AG10803 (cell line): ENCODE measurements around the gene SLC2A13.
"Not testable (repeated sequence)": the region's sequence is repeated elsewhere in the genome, so short reads cannot be mapped to it uniquely, and the experiment has no call there.

Source experiments
- DNase-seq: peaks from one replicate; pipeline ENCODE4 v3.0.0; 2010; ENCODE audit warnings: low read depth
- H3K4me3 ChIP-seq: 2 replicates; pipeline ENCODE4 v1.5.1; 2011; ENCODE audit warnings: mild to moderate bottlenecking, low read length, control low read depth
- CTCF ChIP-seq: conservative IDR thresholded peaks from 2 replicates; pipeline ENCODE4 v1.5.1; 2011; ENCODE audit warnings: mild to moderate bottlenecking, low read length, control low read depth, inconsistent platforms

The SLC2A13 gene

GRCh38 chr12:40056373-40056772 lies 49.5 kb downstream of the SLC2A13 start:
- DNase-seq = no peak
- TF ChIP-seq CTCF = no peak
- H3K4me3 ChIP-seq = no peak overlapping the region

- no peak overlapping the region for H3K4me3 ChIP-seq
- no peak for TF ChIP-seq CTCF
- no peak for DNase-seq
These were observed 50.1 kb downstream of the SLC2A13 start for GRCh38 chr12:40055776-40056175.

GRCh38 chr12:40055228-40055579 lies 50.7 kb downstream of the SLC2A13 start:
- no peak for DNase-seq
- TF ChIP-seq CTCF = no peak
- H3K4me3 ChIP-seq = no peak overlapping the region

GRCh38 chr12:40054555-40055227 lies 51.2 kb downstream of the SLC2A13 start:
- DNase-seq = peak; percentile 82
- no peak overlapping the region for H3K4me3 ChIP-seq
- no peak for TF ChIP-seq CTCF

GRCh38 chr12:40049268-40049667 lies 56.6 kb downstream of the SLC2A13 start:
- no peak overlapping the region for H3K4me3 ChIP-seq
- TF ChIP-seq CTCF = no peak
- DNase-seq = no peak

GRCh38 chr12:40047002-40047401 lies 58.9 kb downstream of the SLC2A13 start:
- not testable (repeated sequence) for H3K4me3 ChIP-seq, DNase-seq

- H3K4me3 ChIP-seq = no peak overlapping the region
These were observed 60.2 kb downstream of the SLC2A13 start for GRCh38 chr12:40045656-40046055.

More at GRCh38 chr12:40045656-40046055, 60.2 kb downstream of the SLC2A13 start:
- TF ChIP-seq CTCF = no peak
- DNase-seq = no peak
